Thoracic aorta (tissue), 2 donors: ENCODE data around the gene BLNK. TPM values are rescaled to one million over a fixed set of nuclear protein-coding genes. Genes with fewer than 3 reads are reported as not detected.

Experiments
- ATAC-seq: fragments of 150-250 bp; one replicate; pipeline ENCODE4 v1.8.0; 2017; ENCODE audit warnings: low read depth; ENCODE audit not compliant: insufficient number of reproducible peaks, low FRiP score
- DNase-seq: peaks from one replicate; pipeline ENCODE4 v3.0.0-alpha.2; 2020; ENCODE audit warnings: low spot score
- H3K27ac ChIP-seq, 2 donors: fragments of 200-600 bp; sonication (generic); 1 replicate in 1 of 2; 2 replicates in 1 of 2; pipeline ENCODE4 v1.5.1; 2016; ENCODE audit warnings: mild to moderate bottlenecking in 2 of 2, moderate library complexity in 2 of 2
- H3K27me3 ChIP-seq: fragments of 200-600 bp; sonication (generic); replicated peaks from 2 replicates; pipeline ENCODE4 v1.6.0; 2016; ENCODE audit warnings: mild to moderate bottlenecking; ENCODE audit not compliant: insufficient read depth
- H3K36me3 ChIP-seq: fragments of 200-600 bp; sonication (generic); one replicate; pipeline ENCODE4 v1.5.1; 2016
- H3K4me1 ChIP-seq, 2 donors: fragments of 200-600 bp; sonication (generic); 1 replicate in 1 of 2; 2 replicates in 1 of 2; pipeline versions ENCODE4 v1.5.1 to v1.6.0; 2016; ENCODE audit warnings: low read depth in 2 of 2, mild to moderate bottlenecking in 1 of 2; ENCODE audit not compliant: control insufficient read depth in 1 of 2
- H3K4me3 ChIP-seq: fragments of 200-600 bp; sonication (generic); 2 replicates; pipeline ENCODE4 v1.5.1; 2016; ENCODE audit warnings: mild to moderate bottlenecking
- H3K9me3 ChIP-seq: fragments of 200-600 bp; sonication (generic); 2 replicates; pipeline ENCODE4 v1.5.1; 2016
- total RNA-seq, 2 donors: library from RNA; depleted of rRNA; stranded (reverse); fragments of >200 nt; gene quantifications; one replicate each; pipeline versions ENCODE4 v1.1.0 to v1.2.3, GENCODE V29; 2016
- TF ChIP-seq, protein P1 (sequence below): fragments of 200-600 bp; sonication (generic); IDR thresholded peaks from one replicate; pipeline ENCODE4 v1.5.1; 2019; ENCODE audit warnings: antibody characterized with exemption

The BLNK gene
- total RNA-seq, 2 donors from 2014 or later: 1.3 to 6.9 TPM

DNA sequence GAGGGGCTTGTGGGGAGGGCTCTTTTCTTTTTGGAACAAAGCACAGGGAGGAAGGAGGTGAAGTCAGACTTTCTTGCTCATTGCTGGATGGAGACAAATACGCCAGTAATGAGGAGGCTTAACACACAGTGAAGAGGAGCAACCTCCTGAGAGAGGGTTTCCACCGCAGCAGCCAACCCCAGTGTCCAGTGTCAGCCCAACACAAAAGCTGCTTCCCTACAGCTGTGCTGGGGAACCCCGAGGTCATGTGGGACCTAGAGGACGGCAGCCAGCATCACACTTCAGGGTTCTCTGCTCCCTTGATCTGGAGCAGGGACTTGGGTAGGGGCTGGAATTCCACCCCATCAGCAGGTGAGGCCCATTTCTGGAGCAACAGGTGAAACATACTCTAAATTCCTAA lies 7.7 kb downstream of the BLNK start:
- Histone ChIP-seq H3K4me1 (peaks cover 5 to 20% of the 10 kb centered on the region in 2 donors), H3K4me3 (no peak overlapping the region), H3K9me3 (no peaks in the 10 kb centered on the region), H3K27ac (no peak overlapping the region), H3K36me3 (no peaks in the 10 kb centered on the region), H3K27me3 (no peaks in the 10 kb centered on the region)
- TF ChIP-seq, protein P1, sequence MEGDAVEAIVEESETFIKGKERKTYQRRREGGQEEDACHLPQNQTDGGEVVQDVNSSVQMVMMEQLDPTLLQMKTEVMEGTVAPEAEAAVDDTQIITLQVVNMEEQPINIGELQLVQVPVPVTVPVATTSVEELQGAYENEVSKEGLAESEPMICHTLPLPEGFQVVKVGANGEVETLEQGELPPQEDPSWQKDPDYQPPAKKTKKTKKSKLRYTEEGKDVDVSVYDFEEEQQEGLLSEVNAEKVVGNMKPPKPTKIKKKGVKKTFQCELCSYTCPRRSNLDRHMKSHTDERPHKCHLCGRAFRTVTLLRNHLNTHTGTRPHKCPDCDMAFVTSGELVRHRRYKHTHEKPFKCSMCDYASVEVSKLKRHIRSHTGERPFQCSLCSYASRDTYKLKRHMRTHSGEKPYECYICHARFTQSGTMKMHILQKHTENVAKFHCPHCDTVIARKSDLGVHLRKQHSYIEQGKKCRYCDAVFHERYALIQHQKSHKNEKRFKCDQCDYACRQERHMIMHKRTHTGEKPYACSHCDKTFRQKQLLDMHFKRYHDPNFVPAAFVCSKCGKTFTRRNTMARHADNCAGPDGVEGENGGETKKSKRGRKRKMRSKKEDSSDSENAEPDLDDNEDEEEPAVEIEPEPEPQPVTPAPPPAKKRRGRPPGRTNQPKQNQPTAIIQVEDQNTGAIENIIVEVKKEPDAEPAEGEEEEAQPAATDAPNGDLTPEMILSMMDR: no peak
- ATAC-seq (no peak), DNase-seq (no peak)

DNA sequence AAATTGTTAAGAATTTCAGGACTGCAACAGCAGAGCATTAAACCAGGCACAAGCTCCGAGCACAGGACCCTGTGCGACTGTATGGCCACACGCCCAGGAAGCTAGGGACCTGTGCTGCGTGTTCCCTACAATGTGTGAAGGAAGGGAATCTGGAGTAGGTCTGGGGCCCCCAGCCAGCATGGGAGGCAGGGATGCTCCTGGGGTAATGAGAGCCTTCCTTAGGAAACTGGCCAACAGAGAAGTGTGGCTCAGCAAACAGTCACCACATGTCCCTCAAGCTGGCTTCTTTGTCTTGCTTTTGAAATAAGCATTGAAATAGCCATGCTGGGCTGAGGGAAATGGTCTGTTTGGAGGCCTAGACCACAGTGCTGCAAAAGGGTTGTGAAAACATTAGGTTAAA lies 8.2 kb downstream of the BLNK start:
- no peak for ATAC-seq
- Histone ChIP-seq H3K9me3 (no peaks in the 10 kb centered on the region), H3K36me3 (no peaks in the 10 kb centered on the region), H3K4me3 (no peak overlapping the region), H3K4me1 (peaks cover 5 to 25% of the 10 kb centered on the region in 2 donors), H3K27me3 (no peaks in the 10 kb centered on the region), H3K27ac (no peak overlapping the region)
- TF ChIP-seq, protein P1: no peak
- no peak for DNase-seq

DNA sequence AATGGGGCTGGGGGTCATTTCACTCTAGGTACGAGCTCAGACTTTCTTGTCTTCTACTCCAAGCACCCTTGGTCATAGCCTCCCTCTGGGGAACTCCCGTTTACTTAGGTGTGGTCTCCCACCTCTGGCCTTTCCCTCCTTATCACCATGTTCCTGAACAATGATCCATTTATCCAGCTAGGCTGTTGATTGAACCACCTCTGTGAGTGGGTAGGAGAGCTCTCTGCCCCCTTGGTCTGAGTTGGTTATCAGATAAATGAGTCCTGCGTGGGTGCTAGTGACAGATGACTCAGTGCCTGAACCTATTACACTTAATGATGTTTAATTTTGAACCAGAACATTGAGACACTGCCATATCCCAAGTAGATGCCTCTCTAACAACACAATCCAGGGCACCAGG lies 9.4 kb downstream of the BLNK start:
- Histone ChIP-seq H3K27me3 (no peaks in the 10 kb centered on the region), H3K27ac (no peak overlapping the region), H3K36me3 (no peaks in the 10 kb centered on the region), H3K4me1 (peaks cover 14 to 34% of the 10 kb centered on the region in 2 donors), H3K4me3 (no peak overlapping the region), H3K9me3 (no peaks in the 10 kb centered on the region)
- DNase-seq (no peak), ATAC-seq (no peak)
- TF ChIP-seq, protein P1: no peak

DNA sequence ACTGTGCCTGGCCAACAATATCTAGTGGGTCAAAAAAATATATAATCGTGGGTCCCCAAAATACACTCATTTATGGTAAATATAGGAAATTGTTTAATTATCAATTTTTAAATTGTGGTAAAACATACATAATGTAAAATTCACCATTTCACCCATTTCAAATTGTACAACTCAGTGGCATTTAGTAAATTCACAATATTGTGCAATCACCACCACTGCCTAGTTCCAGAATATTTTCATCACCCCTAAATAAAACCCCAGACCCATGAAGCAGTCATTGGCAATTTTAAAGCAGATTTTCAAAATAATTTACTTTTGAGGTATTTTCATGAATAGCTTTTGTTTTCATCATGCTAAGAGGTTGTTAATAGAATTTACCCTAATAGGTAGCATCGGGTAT lies 10.2 kb downstream of the BLNK start:
- ATAC-seq (no peak), DNase-seq (no peak)
- Histone ChIP-seq H3K9me3 (no peaks in the 10 kb centered on the region), H3K27ac (no peak overlapping the region), H3K4me1 (peaks cover 18 to 38% of the 10 kb centered on the region in 2 donors), H3K36me3 (no peaks in the 10 kb centered on the region), H3K4me3 (no peak overlapping the region), H3K27me3 (no peaks in the 10 kb centered on the region)
- TF ChIP-seq, protein P1: no peak

DNA sequence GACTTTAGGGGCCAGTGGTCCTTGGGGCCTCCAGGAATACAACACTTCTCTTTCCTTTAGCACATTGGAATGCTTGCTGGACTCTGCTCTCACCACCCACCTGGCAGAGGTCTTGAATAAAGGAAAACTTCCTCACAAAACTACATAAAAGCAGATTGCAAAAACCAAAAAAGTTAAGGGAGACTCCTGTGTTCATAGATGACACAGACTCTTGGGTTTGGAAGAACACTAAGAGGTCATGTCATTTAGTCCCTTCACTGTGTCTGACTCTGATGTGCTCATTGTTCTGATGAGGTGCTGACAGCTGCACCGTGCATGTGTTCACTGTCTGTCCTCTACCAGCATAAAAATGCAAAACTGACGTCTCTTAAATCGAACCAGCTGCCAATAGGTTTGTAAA lies 11.4 kb downstream of the BLNK start:
- Histone ChIP-seq H3K9me3 (no peaks in the 10 kb centered on the region), H3K4me3 (no peak overlapping the region), H3K27me3 (no peaks in the 10 kb centered on the region), H3K36me3 (no peaks in the 10 kb centered on the region), H3K4me1 (peaks cover 18 to 49% of the 10 kb centered on the region in 2 donors), H3K27ac (no peak overlapping the region)
- ATAC-seq (no peak), DNase-seq (no peak)
- TF ChIP-seq, protein P1: no peak
